NCI-H2196 treated with DMSO at 0.1 percent for 48 hours (cell line): ENCODE measurements around the gene SLC15A4.
"Not testable (repeated sequence)": the region's sequence is repeated elsewhere in the genome, so short reads cannot be mapped to it uniquely, and the experiment has no call there.

Experiments used
- DNase-seq: peaks from one replicate; lab custom pipeline; 2025; ENCODE audit not compliant: unreplicated experiment; lab: John Stamatoyannopoulos, UW

Gene SLC15A4

GRCh38 chr12:128823916-128824839, at the start of gene SLC15A4:
TSS of gene SLC15A4 (minus strand) at chr12:128823958. CDS start at chr12:128823943, 15 bp downstream.
- DNase-seq: peak; percentile 94

- DNase-seq: no peak
Measured at GRCh38 chr12:128872303-128872702, 48.5 kb upstream of the SLC15A4 start.

GRCh38 chr12:128871516-128871892, 47.7 kb upstream of the SLC15A4 start:
- DNase-seq: no peak

- DNase-seq: no peak
Measured at GRCh38 chr12:128867466-128867865, 43.7 kb upstream of the SLC15A4 start.

GRCh38 chr12:128864516-128865186, 40.9 kb upstream of the SLC15A4 start:
- no peak for DNase-seq

- DNase-seq: no peak
Measured at GRCh38 chr12:128863957-128864356, 40.2 kb upstream of the SLC15A4 start.

GRCh38 chr12:128861226-128862016, 37.7 kb upstream of the SLC15A4 start:
- DNase-seq: no peak

GRCh38 chr12:128859311-128859710, 35.6 kb upstream of the SLC15A4 start:
- DNase-seq: no peak

- no peak for DNase-seq
Measured at GRCh38 chr12:128857133-128857763, 33.5 kb upstream of the SLC15A4 start.

- no peak for DNase-seq
Measured at GRCh38 chr12:128856791-128857078, 33.0 kb upstream of the SLC15A4 start.

GRCh38 chr12:128856035-128856790, 32.5 kb upstream of the SLC15A4 start:
- no peak for DNase-seq

GRCh38 chr12:128853600-128854197, 29.9 kb upstream of the SLC15A4 start:
- DNase-seq: no peak

GRCh38 chr12:128852885-128853599, 29.3 kb upstream of the SLC15A4 start, which contains the start of gene GLT1D1:
TSS of gene GLT1D1 (plus strand) at chr12:128853478. CDS start at chr12:128853582, 104 bp downstream.
- no peak for DNase-seq

- DNase-seq: no peak
Measured at GRCh38 chr12:128852026-128852698, 28.4 kb upstream of the SLC15A4 start.

GRCh38 chr12:128851429-128851828, 27.7 kb upstream of the SLC15A4 start:
- DNase-seq: not testable (repeated sequence)

GRCh38 chr12:128850400-128850799, 26.6 kb upstream of the SLC15A4 start:
- no peak for DNase-seq

GRCh38 chr12:128849806-128850205, 26.0 kb upstream of the SLC15A4 start:
- not testable (repeated sequence) for DNase-seq

GRCh38 chr12:128848371-128848770, 24.6 kb upstream of the SLC15A4 start:
- no peak for DNase-seq

- DNase-seq: not testable (repeated sequence)
Measured at GRCh38 chr12:128846671-128847070, 22.9 kb upstream of the SLC15A4 start.
